Ureter (tissue), 1 donor: Measurements from ENCODE around the gene F7. TPM values are rescaled to one million over a fixed set of nuclear protein-coding genes. Genes with fewer than 3 reads are reported as not detected.

ENCODE experiments used
- DNase-seq: peaks from one replicate; pipeline ENCODE4 v3.0.0-alpha.2; 2020; ENCODE audit warnings: low spot score
- total RNA-seq: library from RNA; stranded (reverse); gene quantifications from one replicate; pipeline ENCODE4 v1.2.4, GENCODE V29; 2023
- donor health status: DM: yes; HTN: yes; CAD: no.

Gene F7
- total RNA-seq, 1 donor from 2014 or later, result not detected

- no peak for DNase-seq
These were observed 18.3 kb upstream of the F7 start for GRCh38 chr13:113086991-113087922.

GRCh38 chr13:113087923-113088690 is 17.5 kb upstream of the F7 start:
- no peak for DNase-seq

- no peak for DNase-seq
These were observed 16.9 kb upstream of the F7 start for GRCh38 chr13:113088691-113089020.

- DNase-seq, result no peak
These were observed 15.7 kb upstream of the F7 start for GRCh38 chr13:113089693-113090414.

- DNase-seq, result no peak
These were observed 15.2 kb upstream of the F7 start for GRCh38 chr13:113090415-113090770.

- no peak for DNase-seq
These were observed 14.8 kb upstream of the F7 start for GRCh38 chr13:113090806-113091205.

- DNase-seq, result no peak
These were observed 14.3 kb upstream of the F7 start for GRCh38 chr13:113091211-113091771.

- DNase-seq, result no peak
These were observed 13.5 kb upstream of the F7 start for GRCh38 chr13:113091891-113092775.

- DNase-seq, result no peak
These were observed 12.6 kb upstream of the F7 start for GRCh38 chr13:113092776-113093579.

- no peak for DNase-seq
These were observed 11.8 kb upstream of the F7 start for GRCh38 chr13:113093580-113094409.

GRCh38 chr13:113094410-113094800 is 11.2 kb upstream of the F7 start:
- DNase-seq, result no peak

GRCh38 chr13:113095146-113096051 is 10.2 kb upstream of the F7 start:
- DNase-seq, result no peak

GRCh38 chr13:113096052-113096744 is 9.4 kb upstream of the F7 start:
- DNase-seq, result no peak

- no peak for DNase-seq
These were observed 8.8 kb upstream of the F7 start for GRCh38 chr13:113096745-113097305.

- no peak for DNase-seq
These were observed 7.9 kb upstream of the F7 start for GRCh38 chr13:113097651-113098050.

GRCh38 chr13:113098162-113098732 is 7.3 kb upstream of the F7 start:
- no peak for DNase-seq

GRCh38 chr13:113099142-113099541 is 6.4 kb upstream of the F7 start:
- no peak for DNase-seq
